GM18511 (cell line): ENCODE measurements around the gene L3MBTL4.

Experiments used
- ATAC-seq: cut with Tn5 transposase; IDR thresholded peaks from one replicate; pipeline ENCODE4 v1.9.1; 2021; ENCODE audit warnings: mild to moderate bottlenecking, moderate library complexity; ENCODE audit not compliant: unreplicated experiment

Gene L3MBTL4

GRCh38 chr18:6001867-6002266, 412.8 kb downstream of the L3MBTL4 start:
- no peak for ATAC-seq

- peak; percentile 98 for ATAC-seq
Observed at GRCh38 chr18:5998907-5999306, 415.8 kb downstream of the L3MBTL4 start.

GRCh38 chr18:5998166-5998881, 416.4 kb downstream of the L3MBTL4 start:
- ATAC-seq, result peak; percentile 39

GRCh38 chr18:5997361-5997760, 417.4 kb downstream of the L3MBTL4 start:
- ATAC-seq, result no peak

- no peak for ATAC-seq
Observed at GRCh38 chr18:5995626-5996025, 419.1 kb downstream of the L3MBTL4 start.

- no peak for ATAC-seq
Observed at GRCh38 chr18:5993938-5994337, 420.8 kb downstream of the L3MBTL4 start.

- no peak for ATAC-seq
Observed at GRCh38 chr18:5992381-5992780, 422.3 kb downstream of the L3MBTL4 start.

- ATAC-seq, result no peak
Observed at GRCh38 chr18:5987249-5987648, 427.5 kb downstream of the L3MBTL4 start.

- ATAC-seq, result no peak
Observed at GRCh38 chr18:5986257-5986931, 428.3 kb downstream of the L3MBTL4 start.

GRCh38 chr18:5984245-5984644, 430.5 kb downstream of the L3MBTL4 start:
- ATAC-seq, result no peak

GRCh38 chr18:5983488-5983887, 431.2 kb downstream of the L3MBTL4 start:
- no peak for ATAC-seq

GRCh38 chr18:5982332-5982731, 432.4 kb downstream of the L3MBTL4 start:
- peak; percentile 70 for ATAC-seq

- ATAC-seq, result no peak
Observed at GRCh38 chr18:5980721-5981120, 434.0 kb downstream of the L3MBTL4 start.

- peak; percentile 48 for ATAC-seq
Observed at GRCh38 chr18:5979971-5980457, 434.7 kb downstream of the L3MBTL4 start.

- no peak for ATAC-seq
Observed at GRCh38 chr18:5979176-5979888, 435.4 kb downstream of the L3MBTL4 start.

GRCh38 chr18:5977022-5977421, 437.7 kb downstream of the L3MBTL4 start:
- no peak for ATAC-seq

GRCh38 chr18:5975111-5976002, 439.4 kb downstream of the L3MBTL4 start:
- ATAC-seq, result peak; percentile 77

GRCh38 chr18:5974696-5975095, 440.0 kb downstream of the L3MBTL4 start:
- peak; percentile 25 for ATAC-seq

- no peak for ATAC-seq
Observed at GRCh38 chr18:5973099-5973498, 441.6 kb downstream of the L3MBTL4 start.

- ATAC-seq, result peak; percentile 50
Observed at GRCh38 chr18:5972298-5972697, 442.4 kb downstream of the L3MBTL4 start.

GRCh38 chr18:5969989-5970403, 444.7 kb downstream of the L3MBTL4 start:
- ATAC-seq, result no peak
